ENCODE results near the gene PLEKHF1. TPM values are rescaled to one million over a fixed set of nuclear protein-coding genes. Genes with fewer than 3 reads are reported as not detected.
A peak's percentile ranks its signal among the peaks of the same experiment; 100 is the strongest.

Gene PLEKHF1
- total RNA-seq, 1 donor from 2014 or later = 29.4 TPM

GRCh38 chr19:29644210-29644609 lies 21.1 kb upstream of the PLEKHF1 start:
- Mint-ChIP-seq H3K27me3 (ENCODE audit: low read depth) (peaks cover 6% of the 10 kb centered on the region), H3K27ac (ENCODE audit: unreplicated experiment) (no peak overlapping the region), H3K9me3 (ENCODE audit: low read depth) (no peaks in the 10 kb centered on the region)

DNA sequence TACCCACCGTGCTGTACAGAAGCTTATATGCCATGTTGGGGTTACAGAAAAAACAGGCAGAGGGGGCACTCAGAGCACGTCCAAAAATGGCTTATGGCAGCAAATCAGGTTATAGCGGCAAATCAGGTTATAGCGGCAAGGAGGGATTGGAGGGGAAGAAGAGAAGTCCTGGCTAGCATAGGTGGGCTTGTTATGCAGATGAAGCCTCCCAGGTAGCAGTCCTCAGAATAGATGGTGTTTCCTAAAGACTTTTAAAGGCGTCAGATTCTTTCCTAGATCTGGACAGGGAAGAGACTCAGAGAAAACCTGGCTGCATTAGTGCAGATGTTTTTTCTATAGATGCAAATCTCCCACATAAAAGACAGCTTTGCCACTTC lies 19.8 kb upstream of the PLEKHF1 start:
- Mint-ChIP-seq H3K4me1 (ENCODE audit: low read depth) (peaks cover 23% of the 10 kb centered on the region), H3K4me3 (ENCODE audit: unreplicated experiment) (no peak overlapping the region), H3K36me3 (ENCODE audit: low read depth) (no peaks in the 10 kb centered on the region), H3K27ac (ENCODE audit: unreplicated experiment) (peak overlapping the region; percentile 81), H3K9me3 (ENCODE audit: low read depth) (no peaks in the 10 kb centered on the region), H3K27me3 (ENCODE audit: low read depth) (peaks cover 6% of the 10 kb centered on the region)
- TF ChIP-seq, protein P1, sequence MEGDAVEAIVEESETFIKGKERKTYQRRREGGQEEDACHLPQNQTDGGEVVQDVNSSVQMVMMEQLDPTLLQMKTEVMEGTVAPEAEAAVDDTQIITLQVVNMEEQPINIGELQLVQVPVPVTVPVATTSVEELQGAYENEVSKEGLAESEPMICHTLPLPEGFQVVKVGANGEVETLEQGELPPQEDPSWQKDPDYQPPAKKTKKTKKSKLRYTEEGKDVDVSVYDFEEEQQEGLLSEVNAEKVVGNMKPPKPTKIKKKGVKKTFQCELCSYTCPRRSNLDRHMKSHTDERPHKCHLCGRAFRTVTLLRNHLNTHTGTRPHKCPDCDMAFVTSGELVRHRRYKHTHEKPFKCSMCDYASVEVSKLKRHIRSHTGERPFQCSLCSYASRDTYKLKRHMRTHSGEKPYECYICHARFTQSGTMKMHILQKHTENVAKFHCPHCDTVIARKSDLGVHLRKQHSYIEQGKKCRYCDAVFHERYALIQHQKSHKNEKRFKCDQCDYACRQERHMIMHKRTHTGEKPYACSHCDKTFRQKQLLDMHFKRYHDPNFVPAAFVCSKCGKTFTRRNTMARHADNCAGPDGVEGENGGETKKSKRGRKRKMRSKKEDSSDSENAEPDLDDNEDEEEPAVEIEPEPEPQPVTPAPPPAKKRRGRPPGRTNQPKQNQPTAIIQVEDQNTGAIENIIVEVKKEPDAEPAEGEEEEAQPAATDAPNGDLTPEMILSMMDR (IDR thresholded peaks at IDR 0.05) = no peak
- DNase-seq (ENCODE audit: low spot score) = no peak

More at GRCh38 chr19:29644210-29644609, 21.1 kb upstream of the PLEKHF1 start:
- DNase-seq (ENCODE audit: low spot score) = no peak
- H3K4me1 Mint-ChIP-seq (ENCODE audit: low read depth) = peaks cover 23% of the 10 kb centered on the region
- TF ChIP-seq, protein P1 (IDR thresholded peaks at IDR 0.05) = no peak
- no peaks in the 10 kb centered on the region for H3K36me3 Mint-ChIP-seq (ENCODE audit: low read depth)
- H3K4me3 Mint-ChIP-seq (ENCODE audit: unreplicated experiment) = no peak overlapping the region

- H3K36me3 Mint-ChIP-seq (ENCODE audit: low read depth) = no peaks in the 10 kb centered on the region
- H3K27me3 Mint-ChIP-seq (ENCODE audit: low read depth) = peaks cover 6% of the 10 kb centered on the region
- peaks cover 23% of the 10 kb centered on the region for H3K4me1 Mint-ChIP-seq (ENCODE audit: low read depth)
- H3K27ac Mint-ChIP-seq (ENCODE audit: unreplicated experiment) = peak overlapping the region; percentile 81
- peak overlapping the region; percentile 7 for H3K4me3 Mint-ChIP-seq (ENCODE audit: unreplicated experiment)
- H3K9me3 Mint-ChIP-seq (ENCODE audit: low read depth) = no peaks in the 10 kb centered on the region
- TF ChIP-seq, protein P1 (IDR thresholded peaks at IDR 0.05) = no peak
- DNase-seq (ENCODE audit: low spot score) = no peak
Measured at GRCh38 chr19:29645911-29646310, 19.4 kb upstream of the PLEKHF1 start.

- H3K27ac Mint-ChIP-seq (ENCODE audit: unreplicated experiment) = no peak overlapping the region
- H3K4me3 Mint-ChIP-seq (ENCODE audit: unreplicated experiment) = no peak overlapping the region
- TF ChIP-seq, protein P1 (IDR thresholded peaks at IDR 0.05) = no peak
- peaks cover 5% of the 10 kb centered on the region for H3K27me3 Mint-ChIP-seq (ENCODE audit: low read depth)
- no peak for DNase-seq (ENCODE audit: low spot score)
- H3K9me3 Mint-ChIP-seq (ENCODE audit: low read depth) = peaks cover 10% of the 10 kb centered on the region
- peaks cover 5% of the 10 kb centered on the region for H3K36me3 Mint-ChIP-seq (ENCODE audit: low read depth)
- peaks cover 11% of the 10 kb centered on the region for H3K4me1 Mint-ChIP-seq (ENCODE audit: low read depth)
Measured at GRCh38 chr19:29650772-29651387, 14.4 kb upstream of the PLEKHF1 start.

GRCh38 chr19:29651622-29652394 lies 13.5 kb upstream of the PLEKHF1 start:
- Mint-ChIP-seq H3K9me3 (ENCODE audit: low read depth) (peaks cover 10% of the 10 kb centered on the region), H3K36me3 (ENCODE audit: low read depth) (peaks cover 5% of the 10 kb centered on the region), H3K4me1 (ENCODE audit: low read depth) (peaks cover 4% of the 10 kb centered on the region), H3K4me3 (ENCODE audit: unreplicated experiment) (no peak overlapping the region), H3K27me3 (ENCODE audit: low read depth) (peaks cover 5% of the 10 kb centered on the region), H3K27ac (ENCODE audit: unreplicated experiment) (no peak overlapping the region)
- TF ChIP-seq, protein P1 (IDR thresholded peaks at IDR 0.05) = no peak
- DNase-seq (ENCODE audit: low spot score) = no peak
